Measurements from ENCODE around the gene SSUH2.

- TF ChIP-seq CTCF (IDR thresholded peaks at IDR 0.05), result no peak
- no peak for TF ChIP-seq POLR2A (IDR thresholded peaks at IDR 0.05)
These were observed 13.3 kb upstream of the SSUH2 start for GRCh38 chr3:8657804-8658305.

Data from testis (tissue), 2 donors.